HG03064 (cell line): ENCODE data around the gene TBC1D21.

Experiments
- ATAC-seq: cut with Tn5 transposase; IDR thresholded peaks from one replicate; pipeline ENCODE4 v1.9.1; 2021; ENCODE audit warnings: low read depth; ENCODE audit not compliant: unreplicated experiment

Gene TBC1D21

DNA sequence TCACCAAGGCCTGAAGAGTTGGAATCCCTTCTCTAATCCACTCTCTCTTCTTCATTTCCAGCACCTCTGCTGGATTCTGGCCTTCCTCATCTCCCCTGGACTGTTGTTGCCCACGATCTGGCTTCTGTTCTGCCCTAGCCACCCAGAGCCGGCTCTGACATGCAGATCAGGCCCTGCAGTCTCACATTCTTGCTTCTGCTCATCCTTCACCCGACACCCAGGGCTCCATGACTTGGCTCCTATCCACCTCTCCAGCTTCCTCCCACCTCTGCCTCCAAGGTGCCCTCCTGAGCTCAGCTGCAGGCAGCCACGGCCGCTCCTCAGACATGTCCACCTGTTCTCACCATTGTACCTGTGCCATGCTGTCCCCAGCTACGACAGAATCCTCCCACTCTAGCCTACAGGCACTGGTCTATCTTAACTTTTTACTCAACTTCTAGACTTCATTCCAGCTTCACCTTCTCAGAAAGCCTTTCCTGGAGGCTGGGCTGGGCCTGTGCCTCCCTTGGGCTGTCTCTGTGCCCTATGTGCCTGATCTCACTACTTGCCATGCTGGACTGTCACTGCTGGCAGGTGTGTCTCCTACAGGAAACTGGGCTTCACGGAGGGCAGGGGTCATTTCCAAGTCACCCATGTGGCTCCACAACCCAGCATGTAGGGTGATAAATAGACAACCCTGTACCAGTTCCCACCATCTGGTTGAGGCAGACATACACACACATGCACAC, 16.0 kb upstream of the TBC1D21 start:
- ATAC-seq = no peak

DNA sequence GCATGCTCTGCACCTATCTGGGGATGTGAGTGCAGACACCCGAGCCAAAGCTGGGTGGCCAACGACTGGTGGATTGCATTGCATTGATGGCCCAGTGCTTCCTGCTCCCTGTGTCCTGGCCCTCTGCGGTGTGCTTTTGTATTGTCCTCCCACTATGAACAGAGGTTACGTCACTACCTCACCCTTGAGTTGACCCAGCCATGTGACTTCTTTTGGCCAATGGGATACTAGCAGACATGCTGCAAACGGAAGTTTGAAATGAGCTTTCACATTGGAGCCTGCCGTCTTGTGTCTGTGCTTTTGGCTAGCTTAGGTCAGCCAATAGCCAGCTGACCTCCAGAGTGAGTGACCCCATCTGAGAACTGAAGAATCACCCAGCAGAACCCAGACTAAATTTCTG, 15.3 kb upstream of the TBC1D21 start:
- ATAC-seq = no peak

DNA sequence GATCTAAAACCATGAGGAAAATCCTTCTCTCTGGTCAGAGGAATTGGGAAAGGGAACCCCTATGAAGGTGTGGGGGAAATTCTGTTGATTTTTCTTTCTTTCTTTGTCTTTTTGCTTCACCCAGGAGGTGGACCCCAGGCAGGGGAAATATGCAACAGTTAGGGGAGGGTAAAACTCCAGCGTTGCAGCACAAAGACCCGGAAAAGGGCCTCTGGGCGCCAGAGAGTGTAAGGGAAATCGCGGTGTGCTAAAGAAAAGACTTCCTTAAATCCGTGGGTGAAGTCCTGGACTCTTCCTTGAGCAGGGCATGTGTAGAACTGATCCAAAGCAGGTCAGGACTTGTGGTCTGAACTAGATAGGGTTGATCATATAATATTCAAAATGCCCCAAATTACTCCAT, 11.1 kb upstream of the TBC1D21 start:
- no peak for ATAC-seq

DNA sequence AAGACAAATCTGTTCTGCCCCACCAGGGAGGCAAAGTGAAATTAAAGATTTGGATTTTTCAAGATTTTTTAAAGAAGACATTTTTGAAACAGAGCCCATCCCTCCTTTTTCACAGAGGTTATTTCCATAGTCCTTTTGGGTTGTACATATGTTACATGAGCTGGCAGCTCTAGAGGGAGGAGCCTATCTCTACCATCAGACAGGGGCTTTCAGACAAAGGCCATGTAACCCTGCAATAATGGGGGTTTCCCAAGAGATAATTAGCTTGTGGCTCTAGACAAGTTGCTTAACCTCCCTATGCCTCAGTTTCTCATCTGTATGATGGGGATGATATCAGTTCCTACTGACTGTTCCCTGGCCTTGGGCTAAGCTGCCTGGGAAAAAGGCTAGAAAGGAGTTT, 8.0 kb upstream of the TBC1D21 start:
- no peak for ATAC-seq

DNA sequence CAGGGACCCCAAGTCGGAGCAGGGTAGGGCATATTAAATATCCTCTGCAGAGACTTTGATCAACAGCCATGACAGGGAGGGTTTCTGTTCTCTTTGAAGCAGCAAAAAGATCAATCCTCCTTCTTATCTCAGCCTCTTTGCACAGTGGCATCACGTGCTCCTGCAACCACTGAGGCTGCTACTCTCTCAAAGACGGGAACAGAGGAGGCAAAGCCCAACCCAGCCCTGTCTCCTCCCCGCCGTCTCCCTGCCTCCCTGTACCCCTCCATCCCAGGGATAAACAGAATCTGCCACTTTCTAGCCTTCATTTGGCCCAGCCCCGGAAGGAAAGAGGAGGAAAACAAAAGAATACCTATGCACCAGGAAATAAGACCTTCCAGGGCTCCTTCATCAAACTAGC, 7.5 kb upstream of the TBC1D21 start:
- ATAC-seq = no peak

DNA sequence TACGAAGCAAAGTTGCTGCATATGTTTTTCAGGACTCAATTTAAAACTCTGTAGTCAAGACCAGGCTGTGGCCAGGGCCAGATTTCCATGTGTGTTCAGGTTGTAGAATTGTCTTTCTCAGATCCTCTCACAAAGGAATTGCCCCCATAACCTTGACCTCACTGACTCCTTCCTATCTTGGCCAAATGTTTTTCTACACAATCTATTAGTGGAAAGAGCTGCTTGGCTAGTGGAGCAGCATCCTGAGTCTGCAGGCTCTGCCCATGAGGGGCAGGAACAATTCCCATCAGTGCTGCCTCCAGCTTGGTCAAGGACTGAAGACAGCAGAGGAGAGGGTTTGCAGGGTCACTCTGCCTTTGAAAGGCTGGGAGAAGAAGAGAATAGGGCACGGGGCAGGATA, 6.9 kb upstream of the TBC1D21 start:
- no peak for ATAC-seq

DNA sequence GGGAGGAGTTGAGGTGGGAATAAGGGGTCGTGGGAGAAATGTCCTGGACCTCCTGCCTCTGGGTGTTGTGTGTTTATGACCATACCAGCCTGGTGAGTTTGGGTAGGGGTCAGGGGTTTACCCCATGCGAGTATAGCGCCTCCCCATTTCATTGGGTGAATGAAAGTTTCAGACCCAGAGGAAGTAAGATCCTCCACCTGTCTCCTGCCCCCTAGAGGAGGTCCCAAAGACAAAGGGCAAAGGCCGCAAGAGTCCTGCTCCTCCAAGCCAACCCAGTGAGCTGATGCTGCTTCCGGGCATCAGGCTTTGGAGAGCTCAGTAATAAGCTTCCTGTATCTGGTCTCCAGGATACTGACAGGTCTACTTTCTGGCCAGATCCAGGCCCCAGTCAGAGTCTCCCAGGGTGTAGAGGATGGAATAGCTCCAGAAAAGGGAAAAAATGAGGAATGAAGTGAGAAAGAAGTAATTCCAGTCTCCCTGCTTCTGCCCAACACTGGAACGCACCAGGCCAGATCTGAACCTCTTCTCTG, 6.4 kb upstream of the TBC1D21 start:
- no peak for ATAC-seq

DNA sequence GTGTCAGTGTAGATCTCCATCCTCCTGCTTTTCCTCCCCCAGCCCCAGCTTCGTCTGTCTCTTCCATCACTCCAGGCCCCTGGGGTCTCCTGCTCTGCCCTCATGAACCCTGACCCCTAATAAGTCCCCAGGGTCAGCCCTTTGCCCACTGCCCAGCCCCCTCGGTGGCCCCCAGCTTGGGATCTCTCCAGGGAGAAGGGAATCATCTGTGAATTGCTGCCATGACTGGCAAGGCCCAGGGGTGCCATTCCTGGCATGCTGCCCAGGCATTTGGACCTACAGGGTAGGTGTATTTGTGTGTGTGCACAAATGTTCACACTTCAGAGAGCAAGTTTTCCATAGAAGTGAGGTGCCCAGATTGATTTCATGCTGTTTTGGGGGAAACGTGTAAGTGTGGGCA, 5.9 kb upstream of the TBC1D21 start:
- ATAC-seq = no peak

DNA sequence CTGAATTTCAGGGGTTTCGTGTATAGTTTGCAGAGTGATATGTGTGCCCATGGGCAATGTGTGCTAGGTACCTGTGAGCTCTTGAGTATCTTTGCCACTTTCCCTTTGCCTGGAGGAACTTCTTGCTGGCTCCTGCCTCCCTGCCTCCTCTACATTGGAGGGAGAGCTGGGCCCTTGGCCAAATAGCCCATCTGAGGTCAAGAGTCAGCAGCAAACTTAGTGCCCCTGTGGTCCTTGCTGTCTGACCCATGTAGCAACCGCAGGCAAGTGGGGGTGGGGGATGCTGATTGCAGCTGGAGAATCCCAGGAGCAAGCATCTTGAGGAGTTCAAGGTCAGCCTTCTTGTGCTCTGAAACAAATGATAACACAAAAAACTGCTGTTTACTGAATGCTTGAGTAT, 5.4 kb upstream of the TBC1D21 start:
- ATAC-seq = no peak

DNA sequence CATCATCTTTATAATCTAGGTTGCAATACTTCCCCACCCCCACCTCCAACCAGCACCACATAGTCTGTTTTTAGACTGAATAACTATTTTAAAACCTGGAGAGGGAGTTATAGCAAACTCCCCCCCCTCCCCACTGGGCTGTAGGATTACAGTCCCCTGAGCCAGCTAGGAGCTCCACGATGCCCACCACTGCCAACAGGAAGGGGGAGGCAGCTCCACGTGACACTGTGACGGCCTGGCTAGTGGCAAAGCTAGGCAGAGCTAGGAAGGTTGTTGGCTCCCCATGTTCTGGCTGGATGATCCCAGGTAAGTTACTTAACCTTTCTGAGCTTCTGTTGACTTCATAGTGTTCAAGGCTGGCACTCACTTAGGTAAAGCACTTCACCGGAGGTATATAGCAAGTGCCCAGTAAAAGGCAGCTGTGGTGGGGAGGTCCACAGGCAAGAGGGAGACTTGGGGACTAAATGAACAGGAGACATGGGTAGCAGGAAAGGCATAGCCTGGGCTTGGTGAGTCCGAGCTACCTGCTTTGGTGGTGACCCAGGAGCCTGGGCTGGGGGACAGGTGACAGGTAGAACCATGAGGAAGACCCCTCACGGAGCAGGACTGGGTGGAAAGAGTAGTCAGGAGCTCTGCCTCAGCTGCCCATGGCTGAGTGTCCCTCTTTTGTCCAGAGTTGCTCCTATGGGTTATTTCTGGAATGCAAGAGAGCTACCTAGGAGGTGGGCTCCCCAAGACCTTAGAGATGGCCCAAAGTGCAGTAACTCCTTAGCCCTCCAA, 4.0 kb upstream of the TBC1D21 start:
- ATAC-seq = no peak

DNA sequence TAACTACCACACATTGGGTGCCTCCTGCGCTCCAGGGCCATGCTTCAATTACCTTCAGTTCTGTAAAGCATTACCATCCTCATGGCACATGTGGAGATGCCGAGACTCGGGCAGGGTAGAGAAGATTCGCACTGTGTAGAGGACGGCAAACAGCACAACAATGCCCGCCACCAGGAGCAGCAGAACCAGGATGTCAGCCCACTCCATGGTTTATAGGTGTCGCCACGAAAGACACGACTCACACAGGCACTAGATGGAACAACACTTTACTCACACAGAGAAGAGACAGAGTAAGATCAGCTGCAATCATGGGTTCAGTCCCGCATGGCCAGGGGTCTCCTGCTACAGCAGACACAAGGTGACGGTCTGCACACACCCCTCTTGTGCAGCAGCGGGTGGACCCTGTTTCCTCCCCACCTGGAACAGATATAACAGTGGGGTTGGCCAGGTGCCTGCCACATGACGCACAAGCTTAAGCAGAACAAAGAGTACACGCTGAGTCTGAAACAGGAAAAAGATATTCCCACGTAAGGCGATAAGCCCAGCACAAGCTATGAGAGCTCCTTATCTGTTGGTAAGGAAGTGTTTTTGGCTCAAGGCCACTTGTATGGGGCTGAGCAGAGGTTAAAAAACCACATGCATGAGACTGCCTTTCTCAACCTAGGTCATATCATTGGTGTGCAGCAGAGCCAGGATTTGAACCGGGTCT, 2.5 kb upstream of the TBC1D21 start:
- no peak for ATAC-seq

DNA sequence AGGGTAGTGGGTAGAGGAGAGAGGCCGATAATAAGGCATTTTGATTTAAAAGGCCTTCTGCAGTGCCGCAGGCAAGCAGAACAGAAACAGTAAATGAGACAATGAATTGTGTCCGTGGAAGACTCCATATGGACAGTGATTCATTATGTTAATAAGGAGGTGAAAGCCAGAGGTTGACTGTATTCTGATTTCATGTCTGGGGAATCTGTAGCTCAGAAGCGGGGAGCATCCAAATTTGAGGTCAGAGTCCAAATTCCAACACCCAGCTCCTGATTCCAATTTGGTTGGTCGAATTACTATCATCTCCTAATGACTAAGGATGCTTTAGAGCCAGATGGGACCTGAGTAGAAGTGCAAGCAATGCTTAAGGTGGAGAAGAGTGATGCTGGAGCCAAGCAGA, 1.0 kb upstream of the TBC1D21 start:
- ATAC-seq = no peak

DNA sequence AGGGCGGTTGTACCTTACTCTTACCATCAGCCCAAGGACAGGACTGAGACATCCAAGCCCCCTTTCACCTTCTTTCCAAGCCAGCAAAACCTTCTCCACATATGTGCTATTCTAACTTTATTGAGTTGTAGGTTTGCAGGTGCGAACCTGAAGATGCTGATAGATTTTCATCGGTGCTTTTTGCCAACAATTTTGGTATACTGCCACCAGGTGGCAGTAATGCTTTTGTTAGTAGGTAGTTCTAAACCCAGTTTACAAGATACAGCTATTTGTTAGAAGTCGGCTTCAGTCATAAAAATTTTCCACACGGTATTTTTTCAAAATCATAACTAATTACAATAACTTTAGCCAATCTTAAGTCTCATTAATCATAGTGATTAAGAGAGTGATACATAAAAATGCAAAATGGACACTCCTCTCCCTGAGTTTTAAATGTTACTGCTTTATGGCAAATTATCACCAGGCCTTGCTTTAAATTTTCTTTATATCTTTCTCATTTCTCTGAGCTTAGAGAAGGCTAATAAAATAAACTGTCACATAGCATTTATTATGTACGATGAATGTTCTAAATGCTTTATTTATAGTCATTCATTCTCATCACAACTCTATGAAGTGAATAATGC, 636 bp downstream of the TBC1D21 start:
- ATAC-seq = no peak

DNA sequence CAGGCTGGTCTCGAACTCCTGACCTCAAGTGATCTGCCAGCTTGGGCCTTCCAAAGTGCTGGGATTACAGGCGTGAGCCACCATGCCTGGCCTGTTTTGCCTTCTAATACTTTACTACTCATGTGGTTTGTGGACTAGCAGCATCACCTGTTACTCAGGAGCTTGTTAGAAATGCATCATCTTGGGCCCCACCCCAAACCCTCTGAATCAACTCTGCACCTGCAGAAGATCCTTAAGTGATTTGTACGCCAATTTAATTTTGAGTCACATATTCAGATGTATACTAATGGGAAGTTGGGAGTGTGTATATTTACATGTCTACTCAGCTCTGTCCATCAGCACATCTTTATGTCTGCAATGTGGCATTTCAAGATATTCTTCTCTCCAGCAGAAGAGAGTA, 6.1 kb downstream of the TBC1D21 start:
- no peak for ATAC-seq

DNA sequence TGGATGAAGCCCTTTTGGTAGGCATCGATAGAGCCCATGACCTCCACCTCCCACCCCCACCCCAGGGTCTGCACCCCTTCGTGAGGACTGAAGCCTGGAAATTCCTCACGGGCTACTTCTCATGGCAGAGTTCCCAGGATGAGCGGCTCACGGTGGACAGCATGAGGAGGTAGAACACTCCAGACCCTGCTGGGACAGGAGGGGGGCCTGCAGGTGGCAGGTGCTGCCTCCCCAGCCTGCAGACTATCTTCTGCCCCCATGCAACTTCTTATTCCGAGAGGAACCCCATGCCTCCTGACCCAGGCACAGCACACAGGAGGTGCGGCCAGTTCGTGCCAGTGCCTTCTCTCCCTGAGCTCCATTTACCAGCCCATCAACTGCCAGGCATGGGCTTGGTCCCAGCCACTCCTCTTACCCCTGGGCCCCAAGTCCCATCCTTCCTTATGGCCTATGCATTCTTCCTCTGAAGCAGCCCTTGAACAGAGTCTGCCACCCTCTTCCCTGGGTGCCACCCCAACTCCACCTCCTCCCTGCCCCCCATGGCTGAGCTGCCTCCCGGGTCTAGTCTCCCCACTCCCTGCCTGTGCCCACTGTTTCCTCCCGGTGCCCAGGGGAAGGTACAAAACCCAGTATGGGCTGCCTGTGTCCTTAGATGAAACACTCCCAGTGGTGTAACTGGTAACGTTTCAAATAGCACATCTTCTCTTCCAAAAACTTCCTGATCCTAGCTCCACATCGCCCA, 8.4 kb downstream of the TBC1D21 start:
- ATAC-seq = no peak

DNA sequence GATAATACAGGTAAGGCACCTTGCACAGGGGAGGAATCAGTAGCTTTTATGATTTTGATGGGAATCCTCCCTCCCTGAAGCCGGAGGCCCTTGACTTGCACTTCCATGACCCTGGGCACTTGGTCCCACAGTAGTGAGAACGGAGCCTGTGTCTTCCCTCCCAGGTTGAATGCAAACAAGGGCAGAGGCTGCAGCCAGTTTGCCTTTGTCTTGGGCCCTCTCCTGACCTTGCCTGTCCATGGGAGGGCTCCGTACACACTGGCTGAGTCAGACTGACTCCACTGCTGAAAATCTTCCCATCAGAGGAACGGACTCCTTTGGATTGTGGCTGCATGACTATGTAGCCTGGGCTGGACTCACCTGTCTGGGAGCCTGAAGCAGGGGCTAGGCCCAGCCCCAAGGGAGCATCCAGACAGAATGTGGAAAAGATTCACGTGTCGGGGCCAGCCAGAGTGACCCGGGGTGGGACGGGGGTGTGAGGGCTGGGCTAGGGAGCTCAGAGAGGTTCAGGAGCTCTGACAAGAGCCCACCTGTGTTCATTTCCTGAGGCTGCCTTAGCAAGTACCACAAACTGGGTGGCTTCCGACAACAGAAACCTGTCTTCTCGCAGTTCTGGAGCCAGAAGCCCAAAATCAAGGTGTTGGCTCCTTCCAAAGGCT, 9.5 kb downstream of the TBC1D21 start:
- ATAC-seq = no peak

DNA sequence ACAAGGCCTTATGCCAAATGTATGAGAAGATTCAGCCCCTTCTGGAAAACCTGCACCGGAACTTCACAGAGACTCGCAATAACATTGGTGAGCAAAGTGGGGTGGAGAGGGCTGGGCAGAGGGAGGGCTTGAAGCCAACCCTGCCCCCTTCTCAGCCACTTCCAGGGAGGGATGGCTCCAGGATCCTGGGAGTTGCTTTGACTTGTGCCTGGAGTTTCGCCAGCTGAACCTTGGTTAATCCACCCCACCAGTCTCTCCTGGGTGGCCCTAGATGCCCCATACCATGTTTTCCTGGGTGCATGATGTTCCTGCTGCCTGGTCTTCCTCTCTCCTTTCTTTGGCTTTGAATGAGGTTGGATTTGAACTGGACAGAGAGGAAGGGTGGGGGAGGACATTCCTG, 10.8 kb downstream of the TBC1D21 start:
- no peak for ATAC-seq

DNA sequence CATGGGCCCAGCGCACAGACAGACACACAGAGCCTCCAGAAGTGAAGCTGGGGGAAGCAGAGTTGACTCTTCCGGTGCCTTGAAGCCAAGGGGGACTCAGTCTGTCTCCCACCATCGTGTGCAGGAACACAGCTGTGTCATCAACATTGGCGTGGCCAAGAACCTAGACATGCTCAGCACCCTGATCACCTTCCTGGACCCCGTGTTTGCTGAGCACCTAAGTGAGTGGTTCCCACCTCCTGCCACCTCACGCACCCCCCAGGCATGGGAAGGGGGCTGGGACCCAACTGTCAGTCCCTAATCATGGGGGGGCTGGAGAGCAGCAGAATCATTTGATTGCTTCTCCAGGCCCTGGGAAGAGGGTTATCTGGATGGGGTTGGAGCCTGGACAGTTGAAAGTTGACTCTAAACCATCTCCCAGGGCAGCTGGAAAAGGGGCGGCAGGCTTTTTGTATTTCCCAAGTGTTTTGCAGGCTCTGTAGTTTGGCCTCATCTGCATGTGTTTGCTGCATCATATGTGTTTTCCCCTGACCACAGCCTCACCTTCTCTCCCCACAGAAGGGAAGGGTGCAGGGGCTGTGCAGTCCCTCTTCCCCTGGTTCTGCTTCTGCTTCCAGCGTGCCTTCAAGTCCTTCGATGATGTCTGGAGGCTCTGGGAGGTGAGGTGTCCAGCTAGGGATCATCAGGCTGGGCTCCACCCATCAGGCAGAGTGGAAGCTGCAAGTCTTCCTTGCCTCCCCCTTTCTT, 12.8 kb downstream of the TBC1D21 start:
- no peak for ATAC-seq

DNA sequence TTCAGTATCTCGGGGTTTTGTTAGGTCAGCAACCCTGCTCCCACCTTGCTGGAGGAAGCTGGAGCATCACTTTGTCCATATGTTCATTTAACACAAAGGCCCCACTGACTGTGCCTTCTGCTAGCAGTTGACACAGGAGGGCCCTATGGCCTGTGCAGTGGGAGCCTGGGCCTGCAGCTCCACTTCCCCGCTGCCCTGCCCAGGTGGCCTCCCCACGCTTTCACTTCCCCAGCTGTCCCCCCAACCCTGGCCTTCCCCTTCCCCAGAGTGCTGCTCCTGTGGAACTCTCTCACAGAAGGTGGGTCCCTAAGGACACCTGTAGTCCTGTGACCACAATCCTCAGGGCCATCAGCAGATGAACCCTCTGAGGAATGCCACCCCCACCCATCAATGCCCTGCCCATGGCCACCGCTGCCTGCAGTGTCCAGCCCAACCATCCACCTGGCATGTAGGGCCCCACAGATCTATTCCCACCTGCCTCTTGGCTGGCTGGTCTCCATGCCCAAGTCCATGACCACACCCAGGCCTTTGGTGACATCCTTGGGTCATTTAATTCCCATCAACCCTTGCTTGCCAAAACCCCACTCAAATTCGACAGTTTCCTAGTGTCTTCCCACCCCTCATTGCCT, 13.5 kb downstream of the TBC1D21 start:
- ATAC-seq = no peak
